HG02642 (cell line): Measurements from ENCODE around the gene TTI1.

Source experiments
- ATAC-seq: cut with Tn5 transposase; IDR thresholded peaks from one replicate; pipeline ENCODE4 v1.9.1; 2021; ENCODE audit warnings: mild to moderate bottlenecking; ENCODE audit not compliant: unreplicated experiment, poor library complexity

Gene TTI1

DNA sequence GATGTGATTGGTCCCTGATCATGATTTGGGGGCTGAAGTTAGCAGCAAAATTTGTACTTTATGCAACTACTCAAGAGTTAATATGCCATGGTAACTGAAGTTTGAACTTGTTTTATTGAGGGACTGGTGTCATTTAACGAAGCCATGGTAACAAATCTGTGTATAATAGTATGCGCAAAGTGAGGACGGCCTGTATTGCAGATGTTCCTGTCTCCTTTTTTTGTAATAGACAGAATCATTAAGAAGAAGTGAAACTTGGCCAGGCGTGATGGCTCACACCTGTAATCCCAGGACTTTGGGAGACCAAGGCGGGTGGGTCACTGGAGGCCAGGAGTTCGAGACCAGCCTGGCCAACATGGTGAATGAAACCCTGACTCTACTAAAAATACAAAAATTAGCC, 22.6 kb upstream of the TTI1 start:
- ATAC-seq = no peak

DNA sequence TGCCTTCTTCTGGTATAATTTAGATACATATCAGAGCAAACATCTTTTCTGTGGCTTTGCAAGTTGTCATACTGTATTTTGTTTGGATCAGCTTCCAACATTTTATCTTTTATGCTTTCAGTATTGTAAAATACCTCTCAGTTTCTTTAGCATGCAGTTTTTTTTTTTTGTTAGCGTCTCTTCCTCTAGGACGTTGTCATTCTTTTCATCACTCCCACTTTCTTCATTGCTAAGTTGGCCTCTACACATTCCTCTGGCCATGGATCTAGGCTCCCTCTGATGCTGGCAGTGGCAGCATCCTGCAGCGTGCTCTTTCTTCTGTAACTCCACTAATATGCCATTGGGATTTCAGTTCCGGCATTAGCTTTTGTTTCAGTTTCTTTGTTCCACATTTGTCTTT, 22.0 kb upstream of the TTI1 start:
- no peak for ATAC-seq

DNA sequence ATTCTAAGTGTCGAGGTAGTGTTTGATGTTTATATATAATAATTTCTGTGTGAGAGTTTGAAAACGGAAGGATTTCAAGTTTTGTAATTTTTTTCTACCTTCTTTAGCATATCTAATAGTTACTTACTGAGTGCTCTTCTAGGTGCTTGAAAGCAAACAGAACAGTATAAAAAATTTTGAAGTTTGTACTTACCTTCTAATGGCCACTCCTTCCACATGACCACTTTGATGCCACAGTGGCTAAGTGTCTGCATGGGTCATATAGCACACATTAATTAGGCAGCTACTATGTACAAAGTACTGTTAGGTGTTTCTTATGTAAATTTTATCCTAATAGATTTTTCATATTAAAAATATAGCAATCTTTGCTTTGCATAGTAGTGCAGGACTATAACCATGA, 21.4 kb upstream of the TTI1 start:
- no peak for ATAC-seq

DNA sequence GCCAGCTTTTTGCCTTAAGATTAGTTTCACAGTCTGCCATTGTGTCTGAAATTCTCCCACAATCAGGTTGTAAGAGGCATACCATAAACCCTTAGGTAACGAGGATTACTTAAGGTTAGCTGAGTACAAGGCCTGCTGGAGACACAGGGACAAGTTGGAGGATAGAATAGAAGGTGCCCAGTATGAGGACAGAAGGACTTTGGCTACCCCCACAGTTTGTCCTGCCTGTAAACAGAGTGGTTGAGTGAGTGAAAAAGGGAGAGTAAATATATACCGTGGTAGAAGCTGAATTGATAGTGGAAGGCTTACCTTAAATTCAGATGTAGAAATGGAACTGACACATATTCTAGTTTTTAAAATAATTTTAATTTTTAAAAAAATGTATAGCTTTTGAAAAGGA, 19.6 kb upstream of the TTI1 start:
- no peak for ATAC-seq

DNA sequence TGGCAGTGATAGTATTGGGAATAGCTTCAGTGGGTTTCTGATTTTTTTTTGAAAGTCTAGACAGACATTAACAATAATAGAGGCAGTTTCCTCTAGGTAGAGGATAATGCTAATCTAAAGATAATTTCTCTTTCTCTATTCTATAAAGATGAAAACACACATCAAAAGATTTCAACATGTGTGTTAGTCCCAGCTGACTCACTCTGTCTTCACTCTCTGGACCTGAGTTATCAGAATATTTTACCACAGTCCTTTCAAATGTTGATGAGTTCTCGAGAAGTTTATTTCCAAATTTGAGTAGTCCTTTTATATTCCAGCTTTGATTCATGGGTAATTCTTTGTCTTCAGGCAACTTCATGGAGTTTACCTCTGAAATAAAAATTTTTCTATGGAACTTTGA, 17.4 kb upstream of the TTI1 start:
- ATAC-seq = no peak

DNA sequence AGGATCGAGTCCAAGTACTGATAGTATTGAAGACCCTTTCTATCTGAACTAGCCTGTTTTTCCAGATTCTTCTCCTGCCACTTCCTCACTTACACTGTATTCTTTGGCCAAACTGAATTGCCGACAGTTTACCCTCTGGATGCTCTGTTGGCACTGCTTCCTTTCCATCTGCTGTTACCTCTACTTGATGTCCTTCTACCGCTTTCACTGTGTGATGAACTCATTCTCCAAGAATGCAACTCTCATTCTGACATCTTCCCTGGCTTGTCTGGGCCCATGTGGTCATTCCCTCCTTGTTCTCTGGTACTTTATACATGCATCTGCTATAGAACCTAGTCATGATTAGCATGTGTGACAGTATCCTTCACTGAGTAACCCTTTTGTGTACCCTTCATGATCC, 16.5 kb upstream of the TTI1 start:
- ATAC-seq = no peak

DNA sequence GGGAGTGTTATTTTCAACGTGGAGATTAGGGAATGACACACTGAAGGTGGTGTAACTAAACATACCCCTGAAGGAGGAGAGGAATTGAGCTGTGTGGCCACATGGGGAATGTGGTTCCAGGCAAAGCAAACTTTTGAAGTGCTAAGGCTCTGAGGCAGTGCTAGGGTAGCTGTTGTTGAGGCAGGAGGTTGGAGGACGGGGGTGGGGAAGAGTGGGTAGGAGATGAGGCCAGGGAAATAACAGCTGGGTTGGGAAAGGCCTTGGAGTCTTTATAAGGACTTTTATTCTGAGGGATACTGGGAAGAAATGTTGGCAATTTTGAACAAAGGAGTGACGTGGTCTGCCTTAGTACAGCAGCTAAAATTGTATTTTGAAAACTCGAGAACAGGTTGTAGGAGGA, 13.3 kb upstream of the TTI1 start:
- ATAC-seq = no peak

DNA sequence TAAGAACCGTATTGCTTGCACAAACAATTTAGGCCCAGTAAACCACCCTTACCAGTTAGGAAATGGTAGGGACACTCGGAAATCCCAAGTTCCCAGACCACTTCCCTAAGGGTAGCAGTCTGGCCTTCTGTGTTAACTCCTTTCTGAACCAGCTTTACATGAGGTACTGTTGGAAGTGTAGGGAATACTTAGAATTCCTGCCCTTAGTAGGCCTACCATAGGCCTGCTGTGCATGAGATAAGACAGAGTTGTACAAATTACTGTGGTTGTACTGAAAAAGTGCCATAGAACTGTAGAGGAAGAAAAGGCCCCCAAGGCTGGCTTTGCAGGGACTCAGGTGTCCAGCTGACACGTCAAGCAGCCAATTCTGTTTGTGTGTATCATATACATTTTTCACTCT, 11.4 kb upstream of the TTI1 start:
- no peak for ATAC-seq

DNA sequence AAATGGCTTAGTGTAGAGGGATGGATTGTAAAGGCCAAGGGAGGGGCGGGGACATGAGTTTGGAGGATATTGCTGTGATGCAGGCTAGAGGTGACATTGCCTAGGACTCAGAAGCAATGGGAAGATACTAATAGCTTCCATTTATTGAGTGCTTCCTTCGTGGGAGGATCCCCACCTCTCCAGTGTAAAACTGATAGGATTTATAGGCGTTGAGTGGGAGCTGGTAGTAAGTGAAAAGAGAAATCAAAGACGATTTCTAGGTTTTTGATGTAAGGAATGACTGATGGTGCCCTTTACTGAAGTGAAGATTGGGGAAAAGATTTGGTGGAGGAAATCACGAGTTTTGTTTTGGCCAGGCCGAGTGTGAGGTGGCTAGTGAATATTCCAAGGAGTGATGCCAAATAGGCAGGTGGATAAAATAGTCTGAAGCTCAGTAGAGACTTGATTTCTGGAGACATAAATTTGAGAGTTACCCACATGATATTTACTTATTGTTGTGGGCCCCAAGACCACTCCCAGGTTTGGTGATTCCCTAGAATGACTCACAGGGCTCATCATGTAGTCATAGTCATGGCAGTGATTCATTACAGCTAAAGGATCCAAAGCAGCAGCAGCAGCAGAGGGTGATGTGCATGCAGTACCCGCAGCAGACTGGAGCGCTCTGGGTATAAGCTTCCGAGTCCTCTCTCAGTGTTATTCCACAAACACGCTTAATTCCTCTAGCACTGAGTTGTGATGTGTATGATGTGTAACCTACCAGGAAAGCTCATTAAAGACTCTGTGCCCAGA, 10.4 kb upstream of the TTI1 start:
- ATAC-seq = no peak

DNA sequence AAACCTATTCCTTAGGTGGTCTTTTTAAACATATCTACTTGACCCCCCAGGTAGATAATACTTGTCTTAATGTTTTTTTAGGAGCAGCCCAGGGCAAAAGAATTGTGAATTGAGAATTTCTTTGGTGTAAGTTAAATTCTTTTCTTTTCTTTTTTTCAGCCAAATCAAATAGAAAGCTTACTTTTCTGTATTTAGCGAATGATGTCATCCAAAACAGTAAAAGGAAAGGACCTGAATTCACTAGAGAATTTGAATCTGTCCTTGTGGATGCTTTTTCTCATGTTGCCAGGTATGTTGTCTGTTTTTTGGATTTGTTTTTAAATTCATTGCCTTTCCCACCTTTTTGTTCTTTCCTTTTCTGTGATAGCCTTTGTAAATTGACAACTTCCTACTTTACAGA, 7.0 kb upstream of the TTI1 start:
- ATAC-seq = no peak

DNA sequence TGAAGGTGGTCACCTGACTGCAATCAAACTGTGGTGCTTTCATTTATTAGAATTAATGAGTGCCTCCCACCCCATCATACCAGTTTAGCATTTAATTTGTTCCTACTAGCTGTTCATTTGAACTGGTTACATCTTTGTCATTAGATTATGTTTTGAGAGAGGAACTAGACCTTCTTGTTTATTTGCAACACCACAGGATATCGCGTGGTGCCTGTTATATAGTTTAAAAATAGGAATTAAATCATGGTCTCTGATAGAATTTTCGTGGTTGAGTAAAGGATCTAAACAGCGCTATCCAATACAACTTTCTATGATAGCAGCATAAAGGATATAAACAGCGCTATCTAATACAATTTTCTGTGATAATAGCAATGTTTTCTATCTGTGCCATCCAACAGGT, 3.1 kb upstream of the TTI1 start:
- no peak for ATAC-seq

DNA sequence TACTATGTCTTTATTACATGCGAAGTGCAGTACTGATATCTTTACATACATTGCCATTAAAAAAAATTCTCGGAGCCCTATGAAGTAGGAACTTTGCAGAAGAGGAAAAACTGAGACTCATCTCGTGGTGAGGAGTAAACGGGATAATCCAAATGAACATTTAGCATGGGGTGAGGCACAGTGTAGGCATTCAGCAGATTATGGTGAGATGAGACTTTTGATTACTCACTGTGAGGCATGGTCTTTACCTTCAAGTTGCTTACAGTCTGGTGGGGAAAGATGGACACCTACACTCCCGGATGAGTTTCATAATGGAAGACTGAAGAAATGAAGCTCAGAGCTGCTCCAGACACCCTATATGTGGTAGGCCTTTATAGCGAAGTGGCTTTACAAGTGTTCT, 1.7 kb upstream of the TTI1 start:
- no peak for ATAC-seq

DNA sequence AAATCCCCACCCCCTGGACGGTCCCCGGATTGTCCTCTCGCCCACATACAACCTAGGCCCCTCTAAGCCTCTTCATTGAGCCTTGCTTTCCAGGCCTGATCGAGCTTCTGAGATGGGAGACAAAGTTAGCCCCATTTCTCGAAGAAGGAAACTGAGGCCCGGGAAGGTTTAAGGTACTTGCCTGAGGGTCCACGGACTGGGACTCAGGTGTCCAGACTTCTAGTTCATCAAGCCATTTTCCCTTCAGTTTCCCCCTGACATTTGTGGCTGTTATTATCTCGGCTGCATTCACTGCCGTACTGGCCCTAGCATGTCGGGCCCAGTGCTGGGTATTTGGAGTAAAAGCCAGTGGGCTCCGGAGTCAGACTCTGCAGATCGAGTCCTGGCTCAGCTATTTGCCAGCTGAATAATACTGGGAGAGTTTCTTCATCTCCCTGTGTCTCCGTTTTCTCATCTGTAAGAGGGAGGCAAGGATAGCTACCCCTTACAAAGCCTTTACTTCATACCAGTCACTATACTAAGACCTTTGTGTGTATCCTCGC, 923 bp upstream of the TTI1 start:
- no peak for ATAC-seq

DNA sequence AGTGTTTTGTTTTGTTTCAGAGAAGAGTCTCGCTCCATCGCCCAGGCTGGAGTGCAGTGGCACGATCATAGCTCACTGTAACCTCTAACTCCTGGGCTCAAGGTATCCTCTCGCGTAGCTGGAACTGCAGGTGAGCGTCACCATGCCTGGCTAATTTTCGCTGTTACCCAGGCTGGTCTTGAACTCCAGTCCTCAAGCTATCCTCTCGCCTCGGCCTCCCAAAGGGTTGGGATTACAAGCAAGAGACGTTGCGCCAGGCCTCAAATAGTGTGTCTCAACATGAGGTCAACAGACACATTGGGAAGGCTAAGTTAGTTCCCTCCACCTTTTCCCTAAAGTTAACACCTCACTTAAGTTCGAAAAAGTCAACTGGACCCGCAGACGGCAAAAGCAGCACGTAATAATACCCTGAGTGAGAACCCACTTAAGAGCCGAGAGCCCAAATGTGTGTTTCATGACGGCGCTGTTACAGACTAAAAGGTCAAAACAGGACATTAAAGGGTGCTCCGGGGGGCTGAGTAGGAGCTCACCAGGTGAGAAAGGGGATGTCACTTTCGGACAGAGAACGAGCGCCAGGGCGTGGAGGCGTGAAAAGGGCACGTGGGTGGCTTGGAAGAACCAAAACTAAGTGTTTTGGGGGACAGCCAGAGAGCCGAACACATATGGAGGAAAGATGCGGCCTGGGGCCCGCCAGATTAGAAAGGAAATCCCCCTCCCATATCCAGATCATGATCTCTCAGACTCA, 499 bp downstream of the TTI1 start:
- ATAC-seq = peak; percentile 50

DNA sequence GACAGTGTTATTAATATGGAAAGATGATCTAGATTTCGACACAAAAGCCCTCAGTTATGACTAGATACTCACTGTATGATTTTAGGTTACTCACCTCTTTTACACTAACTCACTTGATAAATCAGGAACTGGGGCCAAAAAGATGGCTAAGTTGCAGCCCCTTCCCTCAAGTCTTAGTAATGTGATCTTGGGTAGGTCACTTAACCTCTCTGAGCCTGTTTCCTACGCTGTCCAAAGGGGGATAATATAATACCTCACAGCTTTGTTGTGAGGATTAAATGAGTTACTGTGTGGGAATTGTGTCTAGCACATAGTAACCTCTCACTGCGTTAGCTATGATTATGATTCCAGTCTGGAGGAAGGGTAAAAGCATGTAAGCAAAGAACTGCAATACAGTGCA, 1.3 kb downstream of the TTI1 start:
- ATAC-seq = no peak

DNA sequence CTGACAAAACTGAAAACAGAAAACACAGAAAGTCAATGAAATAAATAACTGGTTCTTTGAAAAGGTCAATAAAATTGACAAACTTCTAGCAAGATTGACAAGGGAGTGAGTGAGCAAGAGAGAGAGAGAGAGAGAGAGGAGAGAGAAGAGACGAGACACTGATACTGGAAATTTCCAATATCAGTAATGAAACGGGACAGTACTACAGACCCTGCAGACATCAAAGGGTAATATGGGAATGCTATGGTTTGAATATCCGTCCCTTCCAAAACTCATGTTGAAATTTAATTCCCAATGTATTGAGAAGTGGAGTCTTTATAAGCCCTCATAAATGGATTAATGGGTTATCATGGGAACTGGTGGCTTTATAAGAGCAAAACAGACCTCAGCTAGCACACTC, 3.8 kb downstream of the TTI1 start:
- ATAC-seq = no peak

DNA sequence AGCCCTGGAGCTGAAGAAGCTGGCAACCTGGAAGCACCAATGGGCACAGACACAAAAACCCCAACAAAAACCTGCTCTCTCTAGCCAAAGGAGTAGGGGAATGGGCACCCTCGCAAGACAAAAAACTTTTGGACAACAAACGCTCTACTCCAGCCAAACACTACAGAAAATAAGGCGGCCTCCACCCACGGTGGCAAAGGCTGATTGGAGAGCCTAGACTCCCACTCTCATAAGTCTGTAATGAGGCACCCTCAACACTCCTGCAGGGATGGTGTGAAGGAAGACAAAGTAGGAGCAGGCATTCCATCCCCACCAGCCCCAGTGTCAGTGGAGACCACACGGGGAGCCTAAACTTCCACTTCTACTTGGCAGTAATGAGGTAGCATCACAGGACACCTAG, 8.8 kb downstream of the TTI1 start:
- no peak for ATAC-seq

DNA sequence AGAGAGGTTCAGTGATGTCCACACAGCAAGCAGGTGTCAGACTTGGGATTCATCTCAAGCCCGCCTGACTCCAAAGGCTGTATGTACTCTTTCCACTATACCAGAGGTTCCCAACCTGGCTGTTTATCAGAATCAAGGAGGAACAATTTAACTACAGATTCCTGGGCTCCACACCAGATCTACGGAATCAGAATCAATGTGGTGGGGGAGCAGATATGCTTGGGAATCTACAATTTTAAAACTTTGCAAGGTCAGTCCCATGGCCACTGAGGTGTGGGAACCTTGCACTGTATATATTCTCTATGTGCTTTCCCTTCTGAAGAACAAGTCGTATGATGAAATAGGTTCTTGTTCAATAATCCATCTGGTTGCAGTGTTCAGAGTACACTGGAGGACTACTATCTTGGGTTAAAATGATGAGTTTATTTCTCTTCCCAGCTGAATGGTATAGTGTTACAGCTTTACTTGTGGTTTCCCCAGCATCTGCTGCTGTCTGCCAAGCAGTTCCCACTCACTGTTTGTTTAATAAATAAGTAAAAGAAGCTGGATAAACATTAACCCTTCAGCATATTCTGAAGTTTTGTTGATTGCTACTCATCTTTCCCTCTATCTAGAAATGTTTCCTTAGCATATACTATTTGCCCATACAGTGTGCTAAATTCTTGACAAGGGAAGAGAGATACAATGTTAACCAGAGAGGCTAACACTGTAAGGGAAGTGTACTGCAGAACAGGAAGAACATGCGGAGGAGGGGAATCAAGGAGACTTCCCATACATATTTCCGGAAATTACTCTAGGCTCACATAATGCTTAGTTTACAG, 9.9 kb downstream of the TTI1 start:
- no peak for ATAC-seq

DNA sequence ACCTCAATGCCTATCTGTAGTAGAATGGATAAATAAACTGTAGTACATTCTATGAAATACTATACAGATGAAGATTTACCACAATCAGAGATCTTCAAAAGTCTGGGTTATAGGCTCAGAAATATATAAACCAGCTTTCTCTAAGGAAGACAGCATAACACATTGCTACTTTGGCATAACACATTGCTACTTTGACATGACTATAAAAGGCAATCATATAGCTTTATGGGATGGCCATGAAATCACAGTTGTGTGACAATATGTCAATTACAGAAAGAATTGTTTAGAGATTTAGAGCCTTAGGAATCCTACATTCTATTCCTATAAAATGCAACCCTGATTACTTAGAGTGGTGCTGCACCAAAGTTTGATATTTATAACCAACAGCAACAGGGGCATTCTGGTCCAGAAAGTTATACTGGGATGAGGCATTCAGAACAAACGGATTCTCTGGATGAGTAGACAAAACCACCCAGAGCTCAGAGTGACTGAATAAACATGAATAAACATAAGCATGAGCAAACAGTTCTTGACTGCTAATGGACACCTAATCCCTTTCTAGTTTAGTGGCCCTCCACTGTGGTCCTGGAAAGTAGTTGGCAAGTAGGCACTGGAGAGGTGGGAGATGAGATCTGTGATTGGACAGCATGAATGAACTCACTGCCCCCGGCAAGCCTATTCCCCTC, 12.0 kb downstream of the TTI1 start:
- ATAC-seq = no peak

DNA sequence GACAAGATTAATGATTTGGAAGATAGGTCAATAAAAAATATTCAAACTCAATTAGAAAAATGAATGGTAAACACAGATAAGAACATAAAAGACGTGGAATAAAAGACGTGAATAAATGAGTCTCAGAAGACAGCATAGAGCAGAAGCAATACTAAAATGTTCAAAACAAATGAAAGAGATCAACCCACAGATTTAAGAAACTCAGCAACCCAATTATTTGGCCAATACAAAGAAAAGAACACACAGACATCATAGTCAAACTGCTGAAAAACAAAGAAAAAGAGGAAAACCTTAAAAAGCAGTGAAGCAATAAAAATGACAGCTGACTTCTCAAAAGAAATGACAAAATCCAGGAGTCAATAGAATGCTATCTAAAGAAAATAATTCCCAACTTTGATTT, 14.9 kb downstream of the TTI1 start:
- no peak for ATAC-seq
